Left ventricle myocardium inferior (tissue), 1 donor: Measurements from ENCODE around the gene LINGO1. TPM values are rescaled to one million over a fixed set of nuclear protein-coding genes. Genes with fewer than 3 reads are reported as not detected.

Experiments used
- DNase-seq: peaks from one replicate; pipeline ENCODE4 v3.0.0-alpha.2; 2020
- H3K27ac ChIP-seq: fragments of 200-600 bp; replicated peaks from 2 replicates; pipeline ENCODE4 v1.8.0; 2021
- H3K27me3 ChIP-seq: fragments of 200-600 bp; 2 replicates; pipeline ENCODE4 v1.8.0; 2021; ENCODE audit warnings: low read depth
- H3K36me3 ChIP-seq: fragments of 200-600 bp; 2 replicates; pipeline ENCODE4 v1.8.0; 2021
- H3K4me1 ChIP-seq: fragments of 200-600 bp; 2 replicates; pipeline ENCODE4 v1.8.0; 2021
- H3K4me3 ChIP-seq: fragments of 200-600 bp; 2 replicates; pipeline ENCODE4 v1.8.0; 2021; ENCODE audit warnings: mild to moderate bottlenecking, moderate library complexity
- H3K9me3 ChIP-seq: fragments of 200-600 bp; replicated peaks from 2 replicates; pipeline ENCODE4 v1.8.0; 2021
- CTCF ChIP-seq: fragments of 200-600 bp; IDR thresholded peaks from 2 replicates; pipeline ENCODE4 v1.8.0; 2021; ENCODE audit warnings: antibody characterized with exemption, mild to moderate bottlenecking, borderline replicate concordance
- intact Hi-C: fragments of 100-400 bp; cut with micrococcal nuclease; formaldehyde crosslinking; loops from one replicate; pipeline ENCODE4 v1.11.0; 2022
- total RNA-seq: library from RNA; stranded (reverse); fragmentation: NEBNext Ultra II Directional; extraction: Animal tissue kit (Norgen Biotek cat#: 25700); gene quantifications from one replicate; pipeline ENCODE4 v1.2.1, GENCODE V29; 2021
- donor health status: DM: no; HTN: yes; CAD: no; lungs with severe emphysema.

The LINGO1 gene
- total RNA-seq, 1 donor from 2014 or later: 0.96 TPM

- intact Hi-C loops: no loop called here
- no peak for DNase-seq
- no peak for TF ChIP-seq CTCF
- no peaks in the 10 kb centered on the region for H3K27me3 ChIP-seq
- no peaks in the 10 kb centered on the region for H3K4me1 ChIP-seq
- H3K4me3 ChIP-seq: no peak overlapping the region
- H3K36me3 ChIP-seq: no peaks in the 10 kb centered on the region
- no peaks in the 10 kb centered on the region for H3K9me3 ChIP-seq
- no peak overlapping the region for H3K27ac ChIP-seq
These were observed 69.0 kb downstream of the LINGO1 start for GRCh38 chr15:77563623-77564156.

Other genes with a start within 250 kb of the LINGO1 start
- 75.2 TPM for gene PEAK1, start 212.8 kb downstream of the LINGO1 start, total RNA-seq
- 30.5 TPM for gene HMG20A, start 212.0 kb downstream of the LINGO1 start, total RNA-seq